GM18873 (cell line): ENCODE results near the gene FAM47E.
"Not testable (repeated sequence)": the region's sequence is repeated elsewhere in the genome, so short reads cannot be mapped to it uniquely, and the experiment has no call there.

ENCODE experiments used
- ATAC-seq: cut with Tn5 transposase; IDR thresholded peaks from one replicate; pipeline ENCODE4 v1.9.1; 2021; ENCODE audit warnings: mild to moderate bottlenecking, moderate library complexity, moderate number of reproducible peaks; ENCODE audit not compliant: unreplicated experiment, low FRiP score

Gene FAM47E

GRCh38 chr4:76260571-76260970 is 9.1 kb downstream of the FAM47E start:
- no peak for ATAC-seq

GRCh38 chr4:76265631-76266218 is 14.2 kb downstream of the FAM47E start:
- ATAC-seq: no peak

- ATAC-seq: no peak
These were observed 15.1 kb downstream of the FAM47E start for GRCh38 chr4:76266627-76267026.

GRCh38 chr4:76267811-76268210 is 16.3 kb downstream of the FAM47E start:
- no peak for ATAC-seq

GRCh38 chr4:76270244-76271175 is 19.0 kb downstream of the FAM47E start:
- no peak for ATAC-seq

GRCh38 chr4:76271248-76271647 is 19.7 kb downstream of the FAM47E start:
- ATAC-seq: no peak

- ATAC-seq: no peak
These were observed 20.6 kb downstream of the FAM47E start for GRCh38 chr4:76272073-76272472.

- no peak for ATAC-seq
These were observed 21.1 kb downstream of the FAM47E start for GRCh38 chr4:76272582-76272981.

- ATAC-seq: no peak
These were observed 21.5 kb downstream of the FAM47E start for GRCh38 chr4:76272999-76273398.

- no peak for ATAC-seq
These were observed 24.1 kb downstream of the FAM47E start for GRCh38 chr4:76275486-76276124.

GRCh38 chr4:76276813-76277212 is 25.3 kb downstream of the FAM47E start:
- ATAC-seq: no peak

GRCh38 chr4:76277667-76278066 is 26.1 kb downstream of the FAM47E start:
- no peak for ATAC-seq

GRCh38 chr4:76278583-76278982 is 27.1 kb downstream of the FAM47E start:
- ATAC-seq: no peak

GRCh38 chr4:76279462-76279861 is 27.9 kb downstream of the FAM47E start:
- no peak for ATAC-seq

- no peak for ATAC-seq
These were observed 29.2 kb downstream of the FAM47E start for GRCh38 chr4:76280488-76281441.

- ATAC-seq: not testable (repeated sequence)
These were observed 30.1 kb downstream of the FAM47E start for GRCh38 chr4:76281594-76281993.

GRCh38 chr4:76282941-76283689 is 31.6 kb downstream of the FAM47E start:
- no peak for ATAC-seq

GRCh38 chr4:76283900-76284299 is 32.4 kb downstream of the FAM47E start:
- no peak for ATAC-seq

GRCh38 chr4:76287811-76288210 is 36.3 kb downstream of the FAM47E start:
- ATAC-seq: not testable (repeated sequence)

GRCh38 chr4:76292730-76293129 is 41.2 kb downstream of the FAM47E start:
- ATAC-seq: no peak
